Left ventricle myocardium inferior (tissue), 1 donor: Measurements from ENCODE around the gene GLO1. TPM values are rescaled to one million over a fixed set of nuclear protein-coding genes. Genes with fewer than 3 reads are reported as not detected.

Experiments
- DNase-seq: peaks from one replicate; pipeline ENCODE4 v3.0.0-alpha.2; 2020
- H3K27ac ChIP-seq: fragments of 200-600 bp; replicated peaks from 2 replicates; pipeline ENCODE4 v1.8.0; 2021
- H3K27me3 ChIP-seq: fragments of 200-600 bp; 2 replicates; pipeline ENCODE4 v1.8.0; 2021; ENCODE audit warnings: low read depth
- H3K36me3 ChIP-seq: fragments of 200-600 bp; 2 replicates; pipeline ENCODE4 v1.8.0; 2021
- H3K4me1 ChIP-seq: fragments of 200-600 bp; 2 replicates; pipeline ENCODE4 v1.8.0; 2021
- H3K4me3 ChIP-seq: fragments of 200-600 bp; 2 replicates; pipeline ENCODE4 v1.8.0; 2021; ENCODE audit warnings: mild to moderate bottlenecking, moderate library complexity
- H3K9me3 ChIP-seq: fragments of 200-600 bp; replicated peaks from 2 replicates; pipeline ENCODE4 v1.8.0; 2021
- CTCF ChIP-seq: fragments of 200-600 bp; IDR thresholded peaks from 2 replicates; pipeline ENCODE4 v1.8.0; 2021; ENCODE audit warnings: antibody characterized with exemption, mild to moderate bottlenecking, borderline replicate concordance
- intact Hi-C: fragments of 100-400 bp; cut with micrococcal nuclease; formaldehyde crosslinking; loops from one replicate; pipeline ENCODE4 v1.11.0; 2022
- total RNA-seq: library from RNA; stranded (reverse); fragmentation: NEBNext Ultra II Directional; extraction: Animal tissue kit (Norgen Biotek cat#: 25700); gene quantifications from one replicate; pipeline ENCODE4 v1.2.1, GENCODE V29; 2021
- donor health status: DM: no; HTN: yes; CAD: no; lungs with severe emphysema.

The GLO1 gene
- total RNA-seq, 1 donor from 2014 or later: 84.6 TPM

DNA sequence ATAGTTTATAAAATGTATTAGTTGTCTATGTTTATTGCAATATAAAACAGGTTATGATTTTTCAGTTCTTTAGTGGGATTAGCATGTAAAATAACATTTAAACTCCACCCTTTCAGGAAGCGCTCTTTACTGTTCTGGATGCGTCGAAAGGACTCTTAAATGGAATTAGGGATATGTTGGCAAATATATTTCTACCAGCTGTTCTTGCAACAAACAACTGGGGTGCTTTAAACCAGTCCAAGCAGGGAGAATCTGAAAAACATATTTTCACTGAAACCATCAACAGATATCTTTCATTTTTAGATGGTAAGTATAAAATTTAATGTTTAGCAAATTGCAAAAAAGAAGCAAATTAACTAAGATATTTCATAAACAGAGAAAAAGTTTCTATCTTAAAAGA, 34.0 kb upstream of the GLO1 start:
- peaks cover 49% of the 10 kb centered on the region for H3K27me3 ChIP-seq
- DNase-seq: no peak
- H3K27ac ChIP-seq: no peak overlapping the region
- no peak overlapping the region for H3K4me3 ChIP-seq
- H3K36me3 ChIP-seq: no peaks in the 10 kb centered on the region
- no peaks in the 10 kb centered on the region for H3K4me1 ChIP-seq
- peaks cover 13% of the 10 kb centered on the region for H3K9me3 ChIP-seq
- intact Hi-C loops: no loop called here
- no peak for TF ChIP-seq CTCF

- no peaks in the 10 kb centered on the region for H3K4me1 ChIP-seq
- H3K27ac ChIP-seq: no peak overlapping the region
- H3K36me3 ChIP-seq: no peaks in the 10 kb centered on the region
- intact Hi-C loops: no loop called here
- TF ChIP-seq CTCF: no peak
- peaks cover 14% of the 10 kb centered on the region for H3K27me3 ChIP-seq
- H3K9me3 ChIP-seq: peaks cover 8% of the 10 kb centered on the region
- no peak for DNase-seq
- no peak overlapping the region for H3K4me3 ChIP-seq
Observed at GRCh38 chr6:38730140-38730862, 27.4 kb upstream of the GLO1 start.

DNA sequence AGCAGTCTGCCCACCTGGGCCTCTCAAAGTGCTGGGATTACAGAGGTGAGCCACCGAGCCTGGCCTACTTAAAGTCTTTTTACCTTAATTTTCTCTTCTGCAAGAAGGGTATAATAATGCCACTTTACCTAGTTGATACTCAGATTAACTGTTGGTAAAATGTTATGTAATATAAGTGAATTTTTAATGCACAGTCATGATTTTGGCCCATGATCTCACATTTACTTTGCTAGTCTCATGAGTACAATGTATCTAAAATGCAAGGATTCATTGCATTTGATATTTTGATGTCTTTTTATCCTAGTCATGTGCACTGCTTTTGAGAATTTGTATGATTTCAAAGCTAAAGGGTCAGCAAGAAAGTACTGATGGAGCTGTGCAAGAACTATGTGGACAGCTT, 25.3 kb upstream of the GLO1 start:
- H3K27ac ChIP-seq: no peak overlapping the region
- no peaks in the 10 kb centered on the region for H3K9me3 ChIP-seq
- H3K36me3 ChIP-seq: no peaks in the 10 kb centered on the region
- DNase-seq: no peak
- peaks cover 10% of the 10 kb centered on the region for H3K27me3 ChIP-seq
- no peak for TF ChIP-seq CTCF
- no peaks in the 10 kb centered on the region for H3K4me1 ChIP-seq
- intact Hi-C loops: no loop called here
- H3K4me3 ChIP-seq: no peak overlapping the region

DNA sequence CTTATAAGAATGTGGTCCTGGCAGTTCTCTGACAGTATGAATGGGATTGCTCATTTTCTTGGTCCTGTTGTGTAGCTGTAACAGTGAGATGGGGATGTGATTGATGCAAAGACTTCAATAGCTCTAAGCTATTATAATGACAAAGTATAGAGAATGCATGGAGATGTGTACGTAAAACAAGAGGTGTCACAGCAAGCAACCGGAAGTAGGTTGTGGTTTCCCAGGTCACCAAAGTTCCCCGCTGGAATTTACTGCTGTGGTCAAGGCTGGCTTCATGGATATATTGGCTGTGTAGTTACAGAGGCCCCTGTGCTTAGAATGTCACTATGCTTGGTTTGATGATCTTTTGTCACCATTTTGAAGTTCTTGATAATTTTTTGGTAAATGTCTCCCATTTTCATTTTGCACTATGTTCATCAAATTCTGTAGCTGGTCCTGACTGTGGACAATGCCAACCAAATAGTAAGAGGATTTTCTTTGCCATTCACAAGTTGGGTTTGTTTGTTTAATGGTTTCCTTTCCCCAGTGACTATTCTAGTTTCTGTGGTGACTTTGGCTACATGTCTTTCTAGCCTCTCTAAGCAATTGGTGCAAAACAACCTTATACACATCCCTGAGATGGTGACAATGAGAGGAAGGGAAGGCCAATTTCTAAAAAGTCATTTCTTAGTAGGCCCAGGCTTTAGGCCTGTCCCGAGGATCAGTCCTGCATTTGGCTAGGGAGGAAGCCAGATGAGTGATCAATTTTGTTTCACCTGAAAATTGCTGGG, 22.7 kb upstream of the GLO1 start:
- H3K36me3 ChIP-seq: no peaks in the 10 kb centered on the region
- DNase-seq: no peak
- no peak overlapping the region for H3K27ac ChIP-seq
- no peak for TF ChIP-seq CTCF
- intact Hi-C loops: no loop called here
- peaks cover 15% of the 10 kb centered on the region for H3K27me3 ChIP-seq
- no peaks in the 10 kb centered on the region for H3K4me1 ChIP-seq
- H3K9me3 ChIP-seq: peaks cover 3% of the 10 kb centered on the region
- no peak overlapping the region for H3K4me3 ChIP-seq

GRCh38 chr6:38724343-38724742, 21.4 kb upstream of the GLO1 start:
- Histone ChIP-seq H3K27me3 (peaks cover 28% of the 10 kb centered on the region), H3K9me3 (peaks cover 7% of the 10 kb centered on the region), H3K36me3 (no peaks in the 10 kb centered on the region), H3K4me1 (no peaks in the 10 kb centered on the region), H3K4me3 (no peak overlapping the region), H3K27ac (no peak overlapping the region)
- DNase-seq: no peak
- intact Hi-C loops: no loop called here
- TF ChIP-seq CTCF: no peak
